GM18505 (cell line): Measurements from ENCODE around the gene PDIA5.
A peak's percentile ranks its signal among the peaks of the same experiment; 100 is the strongest.

ENCODE experiments used
- ATAC-seq: cut with Tn5 transposase; IDR thresholded peaks from one replicate; pipeline ENCODE4 v1.9.1; 2021; ENCODE audit not compliant: unreplicated experiment
- POLR2A ChIP-seq: IDR thresholded peaks from 4 replicates; pipeline ENCODE4 v1.6.1; 2011; ENCODE audit warnings: borderline replicate concordance; ENCODE audit not compliant: insufficient read depth, insufficient read length; ENCODE audit errors: extremely low read depth

PDIA5 gene

DNA sequence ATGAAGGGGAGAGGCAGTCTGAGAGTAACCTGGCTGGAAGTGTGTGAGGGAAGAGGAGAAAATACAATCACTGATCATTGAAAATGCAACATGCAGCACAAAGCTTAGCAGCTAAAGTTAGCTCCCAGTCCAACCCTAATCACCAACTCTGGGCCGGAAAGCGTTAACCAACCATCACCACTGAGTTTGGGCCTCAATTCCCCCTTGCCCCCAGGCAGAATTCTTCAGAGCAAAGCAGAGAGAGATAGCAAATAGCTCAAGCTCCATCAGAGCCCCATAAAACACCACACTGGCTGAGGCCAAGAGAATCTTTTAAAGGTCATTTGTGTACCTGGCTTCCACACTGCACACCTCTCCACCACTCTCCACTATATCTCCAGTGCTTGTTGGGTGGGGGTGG, 16.2 kb upstream of the PDIA5 start:
- no peak for TF ChIP-seq POLR2A
- ATAC-seq = no peak

DNA sequence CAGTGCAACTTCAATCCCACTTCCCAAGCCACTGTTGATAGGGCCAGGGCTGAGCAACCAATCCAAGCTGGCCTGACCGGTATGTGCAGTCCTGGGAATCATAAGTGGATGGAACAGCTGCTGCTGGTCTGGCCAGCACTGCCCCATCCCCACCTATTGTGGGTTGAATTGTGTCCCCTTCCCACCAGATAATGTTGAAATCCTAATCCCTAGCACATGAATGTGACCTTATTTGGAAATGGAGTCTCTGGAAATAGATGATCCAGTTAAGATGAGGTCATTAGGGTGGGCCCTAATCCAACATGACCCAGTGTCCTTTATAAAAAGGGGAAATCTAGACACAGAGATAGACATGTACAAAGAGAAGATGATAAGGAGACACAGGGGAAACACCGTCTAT, 13.7 kb upstream of the PDIA5 start:
- TF ChIP-seq POLR2A = no peak
- no peak for ATAC-seq

DNA sequence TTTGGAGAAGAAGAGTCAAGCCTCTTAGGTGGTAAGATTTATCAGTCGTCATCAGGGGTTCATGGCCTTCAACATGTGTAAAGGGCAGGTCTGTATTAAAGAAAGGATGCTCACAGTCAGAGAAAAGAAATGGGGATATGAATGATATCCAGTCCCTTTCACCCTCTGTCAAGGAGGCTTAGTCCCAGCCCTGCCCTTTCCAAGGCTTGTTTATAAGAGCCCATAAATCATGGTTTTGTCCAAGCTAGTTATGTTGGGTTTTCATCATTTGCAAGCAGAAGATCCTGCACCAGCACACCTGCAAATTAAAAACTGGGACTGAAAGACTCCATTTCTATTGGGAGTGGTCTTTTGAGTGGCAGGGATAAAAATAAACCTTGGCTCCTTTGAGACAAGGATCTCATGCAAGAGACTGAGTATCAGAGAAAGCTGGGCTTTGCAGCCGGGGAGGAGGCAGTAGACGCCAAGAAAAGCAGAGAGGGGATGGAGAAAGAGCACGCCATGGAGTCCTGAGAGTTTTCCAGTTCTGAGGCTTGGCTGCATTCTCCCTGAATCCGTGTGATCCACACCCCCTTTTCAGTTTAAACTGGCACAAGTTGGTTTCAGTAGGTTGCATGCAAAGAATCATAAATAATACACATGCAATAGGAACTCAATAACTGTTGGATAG, 12.6 kb upstream of the PDIA5 start:
- no peak for ATAC-seq
- no peak for TF ChIP-seq POLR2A

DNA sequence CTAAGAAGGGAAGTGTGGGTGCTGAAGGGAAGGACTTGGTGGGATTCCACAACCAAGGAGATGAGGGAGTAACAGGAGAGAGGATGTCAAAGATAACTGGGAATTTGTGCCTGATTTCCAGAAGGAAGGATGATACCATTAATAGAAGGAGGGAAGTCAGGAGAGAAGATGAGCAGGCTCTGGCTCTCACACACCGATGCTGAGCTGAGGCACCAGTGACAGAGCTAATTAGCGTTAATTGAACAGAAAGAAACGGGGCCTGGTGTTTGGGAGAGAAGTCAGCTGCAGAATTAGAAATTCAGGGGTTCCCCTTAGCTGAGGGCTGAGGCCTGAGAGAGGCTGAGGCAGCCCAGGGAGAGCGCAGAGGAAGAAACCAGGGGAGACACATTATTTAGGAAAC, 11.9 kb upstream of the PDIA5 start:
- TF ChIP-seq POLR2A = no peak
- no peak for ATAC-seq

DNA sequence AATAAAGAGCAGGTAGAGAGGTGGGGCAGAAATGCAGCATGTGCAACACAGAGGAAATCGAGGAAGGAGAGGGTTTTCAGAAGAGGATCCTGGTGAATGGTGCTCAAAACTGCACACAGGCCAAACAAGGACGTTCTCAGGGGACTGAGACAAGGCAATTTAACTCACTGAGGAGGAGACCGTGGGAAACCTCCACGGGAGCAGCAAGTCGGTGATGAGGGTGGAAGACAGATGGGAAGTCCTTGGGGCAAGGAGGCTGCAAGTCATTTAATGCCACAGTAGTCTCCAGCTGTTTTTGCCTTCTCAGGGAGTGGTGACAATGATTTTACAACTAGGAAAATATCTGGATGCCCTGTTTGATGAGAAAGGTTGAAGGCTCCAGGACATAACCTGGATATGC, 11.5 kb upstream of the PDIA5 start:
- no peak for ATAC-seq

DNA sequence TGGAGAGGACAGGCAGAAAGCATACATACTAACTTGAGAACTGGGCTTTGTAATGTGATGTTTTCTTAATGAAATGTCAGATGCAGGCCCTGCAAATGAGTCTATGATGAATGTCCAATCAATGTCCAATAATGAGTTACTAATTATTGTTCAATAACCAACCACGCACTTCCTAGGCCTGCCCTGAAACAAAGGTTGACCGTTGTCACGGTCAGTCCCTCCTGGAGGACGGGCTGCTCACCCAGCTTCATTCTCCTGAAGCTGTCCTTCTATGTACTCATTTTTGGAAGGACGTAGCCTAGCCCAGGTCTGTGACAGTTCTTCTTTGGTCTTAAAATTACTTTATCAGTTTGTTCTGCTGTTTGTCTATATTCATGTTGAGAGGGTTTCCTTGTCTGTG, 8.3 kb upstream of the PDIA5 start:
- ATAC-seq = no peak
- no peak for TF ChIP-seq POLR2A

More for the DNA sequence above, 11.5 kb upstream of the PDIA5 start:
- no peak for TF ChIP-seq POLR2A

DNA sequence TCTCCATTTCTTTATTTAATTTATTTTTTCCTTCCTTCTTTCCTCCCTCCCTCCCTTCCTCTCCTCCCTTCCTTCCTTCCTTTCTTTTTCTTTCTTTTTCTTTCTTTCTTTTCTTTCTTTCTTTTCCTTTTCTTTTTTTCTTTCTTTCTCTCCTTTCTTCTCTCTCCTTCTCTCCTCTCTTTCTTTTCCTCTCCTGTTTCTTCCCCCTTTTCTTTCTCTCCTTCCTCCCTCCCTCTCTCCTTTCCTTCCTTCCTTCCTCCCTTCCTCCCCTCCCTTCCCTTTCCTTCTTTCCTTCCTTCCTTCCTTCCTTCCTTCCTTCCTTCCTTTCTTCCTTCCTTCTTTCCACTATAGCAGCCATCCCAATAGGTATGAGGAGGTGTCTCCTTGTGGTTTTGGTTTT, 6.8 kb upstream of the PDIA5 start:
- no peak for ATAC-seq
- TF ChIP-seq POLR2A = no peak

DNA sequence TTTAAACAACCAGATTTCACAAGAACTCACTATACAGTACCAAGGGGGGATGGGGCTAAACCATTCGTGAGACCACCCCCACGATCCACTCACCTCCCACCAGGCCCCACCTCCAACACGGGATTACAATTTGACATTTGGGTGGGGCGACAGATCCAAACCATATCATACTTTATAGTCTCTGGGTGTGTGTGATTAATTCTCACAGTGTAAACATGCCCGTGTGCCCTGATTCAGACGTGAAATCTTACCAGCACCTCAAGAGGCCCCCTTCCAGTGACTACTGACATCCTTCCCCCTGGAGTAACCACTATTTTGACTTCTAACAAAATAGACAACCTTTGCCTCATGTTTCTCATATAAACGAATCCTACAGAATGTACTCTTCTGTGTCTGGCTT, 5.0 kb upstream of the PDIA5 start:
- TF ChIP-seq POLR2A = no peak
- no peak for ATAC-seq

DNA sequence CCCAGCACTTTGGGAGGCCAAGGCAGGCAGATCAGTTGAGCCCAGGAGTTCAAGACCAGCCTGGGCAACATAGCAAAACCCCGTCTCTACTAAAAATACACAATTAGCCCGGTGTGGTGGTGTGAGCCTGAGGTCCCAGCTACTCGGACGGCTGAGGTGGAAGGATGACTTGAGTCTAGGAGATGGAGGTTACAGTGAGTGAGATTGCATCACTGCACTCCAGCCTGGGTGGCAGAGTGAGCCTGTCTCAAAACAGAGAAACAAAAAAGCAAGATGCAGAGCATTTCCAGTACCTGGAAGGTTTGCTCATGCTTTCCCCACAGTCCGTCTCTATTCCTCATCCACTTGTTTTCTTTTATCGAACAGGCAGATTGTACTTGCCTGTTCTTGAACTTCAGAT, 3.8 kb upstream of the PDIA5 start:
- ATAC-seq = no peak
- no peak for TF ChIP-seq POLR2A

DNA sequence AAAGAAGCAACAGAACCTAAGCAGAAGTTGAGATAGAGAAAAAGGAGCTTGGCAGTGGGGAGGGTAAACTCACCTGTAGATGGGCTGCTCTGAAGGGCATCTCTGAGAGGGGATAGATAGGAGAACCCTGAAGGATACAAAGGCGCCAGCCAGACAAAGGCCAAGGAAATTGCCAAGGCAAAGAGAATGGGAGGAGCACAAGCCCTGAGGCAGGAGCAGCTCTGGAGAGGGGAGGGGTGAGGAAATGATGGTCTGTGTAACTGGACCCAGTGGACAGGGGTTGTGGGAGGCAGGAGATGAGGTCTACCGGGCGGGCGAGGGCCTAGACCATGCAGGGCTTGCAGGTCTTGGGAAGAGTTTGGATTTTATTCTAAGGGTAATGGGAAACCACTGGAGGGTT, 2.3 kb upstream of the PDIA5 start:
- TF ChIP-seq POLR2A = no peak
- ATAC-seq = no peak

DNA sequence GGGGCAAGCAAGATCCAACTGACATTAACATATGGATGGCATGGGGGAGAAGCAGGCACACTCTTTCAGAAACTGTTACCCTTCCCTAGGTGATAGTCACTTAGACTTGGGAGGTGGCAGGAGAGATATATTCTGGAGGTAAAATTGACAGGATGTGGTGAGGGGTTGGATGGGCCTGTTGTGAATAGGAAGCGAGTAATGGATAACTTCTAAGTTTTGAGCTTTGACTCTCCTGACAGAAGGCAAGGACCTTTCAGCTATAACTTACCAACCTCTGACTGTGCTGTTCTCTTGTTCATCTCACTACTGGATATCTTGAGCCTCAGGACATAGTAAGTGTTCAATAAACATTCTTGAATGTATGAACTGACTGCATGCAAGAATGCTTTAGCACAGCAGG, 1.9 kb upstream of the PDIA5 start:
- no peak for ATAC-seq
- TF ChIP-seq POLR2A = no peak

DNA sequence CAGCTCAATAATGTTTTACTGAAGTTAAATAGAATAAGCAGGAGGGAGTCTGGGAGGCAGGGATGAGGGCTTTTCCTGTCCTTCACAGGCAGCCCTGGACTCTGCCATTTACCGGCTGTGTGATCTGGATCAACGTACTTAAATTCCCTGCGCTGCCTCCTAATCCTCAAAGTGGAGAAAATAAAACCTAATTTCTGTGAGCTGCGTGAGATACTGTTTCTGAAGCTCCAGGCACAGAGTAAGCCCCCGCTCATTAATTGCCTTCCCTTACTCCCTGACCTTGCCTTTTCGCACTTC, 278 bp upstream of the PDIA5 start:
- no peak for TF ChIP-seq POLR2A
- no peak for ATAC-seq

DNA sequence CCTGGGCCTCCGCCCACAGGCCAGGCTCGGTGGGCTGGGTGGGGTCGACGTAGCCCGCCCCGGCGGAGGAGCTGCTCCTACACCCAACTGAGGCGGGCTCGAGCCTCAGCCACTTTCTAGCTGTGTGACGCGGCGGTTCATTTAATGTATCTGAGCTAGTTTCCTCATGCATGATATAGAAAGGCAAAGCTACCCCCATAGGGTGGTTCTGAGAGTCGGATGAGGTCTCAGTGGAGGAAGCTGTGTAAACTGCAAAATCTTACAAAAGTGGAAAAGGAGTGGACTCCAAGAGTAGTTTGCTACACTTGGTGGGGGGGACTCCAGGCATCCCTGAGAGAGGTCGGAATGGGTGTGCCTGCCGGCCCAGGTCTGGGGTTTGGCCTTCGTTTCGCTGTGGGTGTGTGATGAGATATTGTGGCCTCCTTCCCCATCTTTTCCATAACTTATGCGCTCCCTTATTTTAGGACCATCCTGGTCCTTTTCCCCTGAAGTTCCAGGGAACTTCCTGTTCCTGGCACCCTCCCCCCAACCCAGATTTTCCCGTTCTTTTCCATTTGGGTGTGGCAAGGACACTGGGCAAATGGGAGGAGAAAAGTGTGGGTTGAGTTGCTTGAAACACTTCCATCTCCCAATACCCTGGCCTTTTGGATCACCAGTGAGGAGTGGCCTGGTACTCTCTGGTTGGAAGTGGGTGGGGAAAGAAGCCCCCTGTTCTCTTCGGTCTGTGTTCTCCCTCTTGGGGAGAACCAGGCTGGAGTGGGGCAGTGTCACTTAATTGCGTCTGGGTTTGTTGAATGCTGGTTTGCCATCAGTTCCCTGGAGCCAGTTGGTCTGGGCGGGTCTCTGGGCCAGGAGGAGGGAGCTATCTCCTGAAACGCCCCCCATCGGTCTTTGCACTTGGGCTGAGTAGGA, 1.1 kb downstream of the PDIA5 start:
- peak; percentile 34 for ATAC-seq
- no peak for TF ChIP-seq POLR2A
